Measurements from ENCODE around the gene LRCH1.

LRCH1 gene

GRCh38 chr13:46642254-46642653 is 89.3 kb downstream of the LRCH1 start:
- Histone ChIP-seq H3K27ac (ENCODE audit: low read length) (no peak overlapping the region), H3K9ac (ENCODE audit: low read depth, low read length) (no peak overlapping the region), H3K36me3 (ENCODE audit: insufficient read depth, low read length) (no peaks in the 10 kb centered on the region), H3K4me3 (ENCODE audit: low read depth in 1 of 2, low read length in 2 of 2) (no peak overlapping the region), H2AFZ (ENCODE audit: low read depth, low read length) (no peak overlapping the region), H3K4me1 (ENCODE audit: insufficient read depth, low read length) (no peaks in the 10 kb centered on the region), H3K4me2 (ENCODE audit: insufficient read depth, low read length) (no peak overlapping the region), H3K27me3 (ENCODE audit: insufficient read depth, low read length, poor library complexity) (no peaks in the 10 kb centered on the region), H4K20me1 (ENCODE audit: insufficient read depth, low read length) (peaks cover 85% of the 10 kb centered on the region), H3K79me2 (ENCODE audit: insufficient read depth, low read length) (peaks cover 98% of the 10 kb centered on the region), H3K9me3 (ENCODE audit: insufficient read depth, low read length, severe bottlenecking) (no peaks in the 10 kb centered on the region)
- ATAC-seq (ENCODE audit: insufficient read depth, low read depth) (no peak), DNase-seq (no peak)
- TF ChIP-seq, protein P1, sequence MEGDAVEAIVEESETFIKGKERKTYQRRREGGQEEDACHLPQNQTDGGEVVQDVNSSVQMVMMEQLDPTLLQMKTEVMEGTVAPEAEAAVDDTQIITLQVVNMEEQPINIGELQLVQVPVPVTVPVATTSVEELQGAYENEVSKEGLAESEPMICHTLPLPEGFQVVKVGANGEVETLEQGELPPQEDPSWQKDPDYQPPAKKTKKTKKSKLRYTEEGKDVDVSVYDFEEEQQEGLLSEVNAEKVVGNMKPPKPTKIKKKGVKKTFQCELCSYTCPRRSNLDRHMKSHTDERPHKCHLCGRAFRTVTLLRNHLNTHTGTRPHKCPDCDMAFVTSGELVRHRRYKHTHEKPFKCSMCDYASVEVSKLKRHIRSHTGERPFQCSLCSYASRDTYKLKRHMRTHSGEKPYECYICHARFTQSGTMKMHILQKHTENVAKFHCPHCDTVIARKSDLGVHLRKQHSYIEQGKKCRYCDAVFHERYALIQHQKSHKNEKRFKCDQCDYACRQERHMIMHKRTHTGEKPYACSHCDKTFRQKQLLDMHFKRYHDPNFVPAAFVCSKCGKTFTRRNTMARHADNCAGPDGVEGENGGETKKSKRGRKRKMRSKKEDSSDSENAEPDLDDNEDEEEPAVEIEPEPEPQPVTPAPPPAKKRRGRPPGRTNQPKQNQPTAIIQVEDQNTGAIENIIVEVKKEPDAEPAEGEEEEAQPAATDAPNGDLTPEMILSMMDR (IDR thresholded peaks at IDR 0.05; ENCODE audit: borderline replicate concordance, extremely low read depth, low read length, poor library complexity, severe bottlenecking): no peak
- no peak for TF ChIP-seq EZH2 (IDR thresholded peaks at IDR 0.05; ENCODE audit: borderline replicate concordance, low read depth, low read length, severe bottlenecking)

GRCh38 chr13:46643165-46643777 is 90.3 kb downstream of the LRCH1 start:
- no peak overlapping the region for H2AFZ ChIP-seq (ENCODE audit: low read depth, low read length)
- peaks cover 88% of the 10 kb centered on the region for H4K20me1 ChIP-seq (ENCODE audit: insufficient read depth, low read length)
- no peak for DNase-seq
- no peaks in the 10 kb centered on the region for H3K4me1 ChIP-seq (ENCODE audit: insufficient read depth, low read length)
- ATAC-seq (ENCODE audit: insufficient read depth, low read depth): no peak
- TF ChIP-seq, protein P1 (IDR thresholded peaks at IDR 0.05; ENCODE audit: borderline replicate concordance, extremely low read depth, low read length, poor library complexity, severe bottlenecking): no peak
- TF ChIP-seq EZH2 (IDR thresholded peaks at IDR 0.05; ENCODE audit: borderline replicate concordance, low read depth, low read length, severe bottlenecking): no peak
- H3K27ac ChIP-seq (ENCODE audit: low read length): no peak overlapping the region
- H3K27me3 ChIP-seq (ENCODE audit: insufficient read depth, low read length, poor library complexity): no peaks in the 10 kb centered on the region
- H3K9me3 ChIP-seq (ENCODE audit: insufficient read depth, low read length, severe bottlenecking): no peaks in the 10 kb centered on the region
- H3K79me2 ChIP-seq (ENCODE audit: insufficient read depth, low read length): peaks cover 99% of the 10 kb centered on the region
- H3K36me3 ChIP-seq (ENCODE audit: insufficient read depth, low read length): no peaks in the 10 kb centered on the region
- H3K4me2 ChIP-seq (ENCODE audit: insufficient read depth, low read length): no peak overlapping the region
- no peak overlapping the region for H3K4me3 ChIP-seq (ENCODE audit: low read depth in 1 of 2, low read length in 2 of 2)
- H3K9ac ChIP-seq (ENCODE audit: low read depth, low read length): no peak overlapping the region

- Histone ChIP-seq H3K4me3 (ENCODE audit: low read depth in 1 of 2, low read length in 2 of 2) (no peak overlapping the region), H3K4me2 (ENCODE audit: insufficient read depth, low read length) (no peak overlapping the region), H3K27ac (ENCODE audit: low read length) (no peak overlapping the region), H3K9me3 (ENCODE audit: insufficient read depth, low read length, severe bottlenecking) (no peaks in the 10 kb centered on the region), H2AFZ (ENCODE audit: low read depth, low read length) (no peak overlapping the region), H3K36me3 (ENCODE audit: insufficient read depth, low read length) (no peaks in the 10 kb centered on the region), H4K20me1 (ENCODE audit: insufficient read depth, low read length) (peaks cover 81% of the 10 kb centered on the region), H3K9ac (ENCODE audit: low read depth, low read length) (no peak overlapping the region), H3K79me2 (ENCODE audit: insufficient read depth, low read length) (peaks cover 99% of the 10 kb centered on the region), H3K27me3 (ENCODE audit: insufficient read depth, low read length, poor library complexity) (no peaks in the 10 kb centered on the region), H3K4me1 (ENCODE audit: insufficient read depth, low read length) (no peaks in the 10 kb centered on the region)
- TF ChIP-seq EZH2 (IDR thresholded peaks at IDR 0.05; ENCODE audit: borderline replicate concordance, low read depth, low read length, severe bottlenecking): no peak
- TF ChIP-seq, protein P1 (IDR thresholded peaks at IDR 0.05; ENCODE audit: borderline replicate concordance, extremely low read depth, low read length, poor library complexity, severe bottlenecking): no peak
- ATAC-seq (ENCODE audit: insufficient read depth, low read depth) (no peak), DNase-seq (no peak)
Measured at GRCh38 chr13:46644816-46645215, 91.8 kb downstream of the LRCH1 start.
